ENCODE measurements around the gene MOB4.

- no peak for TF ChIP-seq CTCF (IDR thresholded peaks at IDR 0.05)
- TF ChIP-seq POLR2A (IDR thresholded peaks at IDR 0.05) = no peak
- no peak for TF ChIP-seq EP300 (IDR thresholded peaks at IDR 0.05)
- no peak for TF ChIP-seq POLR2AphosphoS5 (IDR thresholded peaks at IDR 0.05)
Observed at GRCh38 chr2:197486175-197486574, 29.7 kb upstream of the MOB4 start.

Data from upper lobe of left lung (tissue), 4 donors.